K562 (cell line): ENCODE results near the gene NRXN2. TPM values are rescaled to one million over a fixed set of nuclear protein-coding genes. Genes with fewer than 3 reads are reported as not detected.
A peak's percentile ranks its signal among the peaks of the same experiment; 100 is the strongest.

Experiments used
- ATAC-seq: fragments of 200-7000 bp; cut with Tn5 transposase; 3 replicates; pipeline ENCODE4 v1.9.1; 2020; ENCODE audit warnings: moderate library complexity
- BruUV-seq: library from RNA; stranded (reverse); fragments of 400-500 nt; replicated peaks from 2 replicates; lab custom pipeline; 2021; lab: Mats Ljungman, UMichigan
- CTCF ChIA-PET: fragments of 300-600 bp; formaldehyde crosslinking; extraction: SDS; loops from one replicate; lab custom pipeline; 2021; ENCODE audit warnings: low intra/inter-chr PET ratio; lab: Yijun Ruan, JAX
- POLR2A ChIA-PET: fragments of 300-600, 350-650 bp; sonication (Branson Sonifier 250); formaldehyde crosslinking; extraction: SDS; loops from one replicate; lab custom pipeline; 2021; ENCODE audit warnings: antibody characterized with exemption, inconsistent platforms; lab: Yijun Ruan, JAX
- DNase-seq, 4 experiments: peaks; one replicate each; pipeline versions ENCODE4 v3.0.0 to v3.0.0-alpha.2; 2011 to 2018; ENCODE audit warnings: low spot score in 3 of 4, mixed read lengths in 3 of 4; ENCODE audit errors: extremely low read depth in 1 of 4
- FAIRE-seq: peaks from 2 replicates; lab custom pipeline; 2011; peaks lifted over from hg19 to GRCh38; lab: Jason Lieb, UNC
- H2AFZ ChIP-seq: 2 replicates; pipeline ENCODE4 v1.6.0; 2011; ENCODE audit warnings: low read depth, low read length, control low read depth, inconsistent platforms
- H3K27ac ChIP-seq: fragments of 200-600 bp; 3 replicates; pipeline ENCODE4 v1.8.0; 2011; ENCODE audit warnings: low read depth, mild to moderate bottlenecking, control low read depth, inconsistent platforms, low read length, moderate library complexity, mixed read lengths; ENCODE audit errors: extremely low read depth
- H3K27me3 ChIP-seq, 2 experiments: fragments of 300-600 bp in 1 of 2; 2 replicates in 1 of 2; 3 replicates in 1 of 2; pipeline versions ENCODE4 v1.6.0 to v1.8.0; 2011; ENCODE audit warnings: inconsistent platforms in 2 of 2, low read length in 2 of 2, mild to moderate bottlenecking in 1 of 2, mixed read lengths in 1 of 2, moderate library complexity in 1 of 2; ENCODE audit not compliant: control insufficient read depth in 2 of 2, insufficient read depth in 2 of 2
- H3K36me3 ChIP-seq: fragments of 300-600 bp; 3 replicates; pipeline ENCODE4 v1.8.0; 2011; ENCODE audit warnings: mild to moderate bottlenecking, low read length, inconsistent platforms; ENCODE audit not compliant: control insufficient read depth, insufficient read depth
- H3K4me1 ChIP-seq, 2 experiments: fragments of 200-600 bp in 1 of 2; replicated peaks in 1 of 2; 2 replicates in 1 of 2; 3 replicates in 1 of 2; pipeline versions ENCODE4 v1.5.1 to v1.8.0; 2011; ENCODE audit warnings: inconsistent platforms in 2 of 2, low read length in 2 of 2, mild to moderate bottlenecking in 1 of 2, mixed read lengths in 1 of 2, moderate library complexity in 1 of 2; ENCODE audit not compliant: control insufficient read depth in 2 of 2, insufficient read depth in 2 of 2
- H3K4me2 ChIP-seq: 2 replicates; pipeline ENCODE4 v1.6.1; 2011; ENCODE audit warnings: low read length, control low read depth, inconsistent platforms, mixed read lengths; ENCODE audit not compliant: insufficient read depth
- H3K4me3 ChIP-seq: fragments of 200-600 bp; sonication (generic), shearing (Covaris generic); 2 replicates; pipeline ENCODE4 v1.5.1; 2016; ENCODE audit warnings: control low read depth, inconsistent platforms
- H3K79me2 ChIP-seq: fragments of 200-600 bp; 3 replicates; pipeline ENCODE4 v1.8.0; 2011; ENCODE audit warnings: low read length, inconsistent platforms; ENCODE audit not compliant: control insufficient read depth, insufficient read depth
- H3K9ac ChIP-seq, 2 experiments: 2 replicates each; pipeline versions ENCODE4 v1.6.0 to v1.6.1; 2011; ENCODE audit warnings: low read depth in 2 of 2, low read length in 2 of 2, control low read depth in 1 of 2, inconsistent platforms in 1 of 2, mild to moderate bottlenecking in 1 of 2, mixed read lengths in 1 of 2; ENCODE audit not compliant: insufficient read depth in 1 of 2
- H3K9me1 ChIP-seq: one replicate; pipeline ENCODE4 v1.6.0; 2011; ENCODE audit warnings: inconsistent platforms, mild to moderate bottlenecking, low read length, moderate library complexity; ENCODE audit not compliant: control insufficient read depth, insufficient read depth
- H3K9me3 ChIP-seq: replicated peaks from 2 replicates; pipeline ENCODE4 v1.5.1; 2011; ENCODE audit warnings: low read depth, low read length, inconsistent platforms; ENCODE audit not compliant: control insufficient read depth, insufficient read depth
- H4K20me1 ChIP-seq: replicated peaks from 2 replicates; pipeline ENCODE4 v1.6.1; 2011; ENCODE audit warnings: low read length, inconsistent platforms, mixed read lengths; ENCODE audit not compliant: control insufficient read depth, insufficient read depth
- AFF1 ChIP-seq, 2 experiments: fragments of 450-650 bp; IDR thresholded peaks; 2 replicates each; pipeline ENCODE4 v1.6.1; 2018; ENCODE audit warnings: mild to moderate bottlenecking in 2 of 2, low read depth in 1 of 2; ENCODE audit not compliant: partially characterized antibody in 2 of 2
- CLOCK ChIP-seq: fragments of 250-450 bp; sonication (Bioruptor Pico); IDR thresholded peaks from 2 replicates; pipeline ENCODE4 v1.4.0; 2020; ENCODE audit warnings: mild to moderate bottlenecking, moderate library complexity, borderline replicate concordance
- EHMT2 ChIP-seq: fragments of 450-650 bp; IDR thresholded peaks from 2 replicates; pipeline ENCODE4 v1.6.1; 2018; ENCODE audit warnings: antibody characterized with exemption
- ELF4 ChIP-seq: fragments of 450-650 bp; formaldehyde crosslinking; IDR thresholded peaks from 2 replicates; pipeline ENCODE4 v1.4.0; 2022; ENCODE audit warnings: missing genetic modification characterization
- HDAC2 ChIP-seq: fragments of 450-650 bp; IDR thresholded peaks from 2 replicates; pipeline ENCODE4 v1.6.1; 2016; ENCODE audit warnings: mild to moderate bottlenecking
- HLTF ChIP-seq: fragments of 450-650 bp; IDR thresholded peaks from 2 replicates; pipeline ENCODE4 v1.6.1; 2016
- KLF1 ChIP-seq: fragments of 450-650 bp; IDR thresholded peaks from 2 replicates; pipeline ENCODE4 v1.6.1; 2016; ENCODE audit warnings: missing genetic modification characterization, missing compliant biosample characterization
- SIN3B ChIP-seq: fragments of 450-650 bp; IDR thresholded peaks from 2 replicates; pipeline ENCODE4 v1.6.1; 2017; ENCODE audit warnings: low read depth, mild to moderate bottlenecking, moderate library complexity
- SREBF2 ChIP-seq: sonication (generic); formaldehyde crosslinking; IDR thresholded peaks from 2 replicates; pipeline ENCODE4 v1.4.0; 2020; ENCODE audit warnings: mild to moderate bottlenecking, missing genetic modification reagents
- ZFP91 ChIP-seq: sonication (generic); formaldehyde crosslinking; IDR thresholded peaks from 2 replicates; pipeline ENCODE4 v1.8.0; 2022; ENCODE audit warnings: mild to moderate bottlenecking, missing genetic modification reagents
- ZNF436 ChIP-seq: fragments of 250-450, 450-650 bp; sonication (Bioruptor Pico); formaldehyde crosslinking; IDR thresholded peaks from 2 replicates; pipeline ENCODE4 v1.7.0; 2020; ENCODE audit warnings: mild to moderate bottlenecking
- WGBS: fragments of 100-300 bp; shearing (Covaris generic); methylation state at CpG from one replicate; pipeline ENCODE4 v1.1.6; 2016; ENCODE audit warnings: low coverage, mixed read lengths; ENCODE audit not compliant: insufficient coverage; ENCODE audit errors: missing lambda C conversion rate; 5-methylcytosine and 5-hydroxymethylcytosine counted together
- in situ Hi-C: fragments of 300-500 bp; cut with MboI; formaldehyde crosslinking; loops from 4 replicates; pipeline ENCODE4 v1.15.0; 2018; ENCODE audit warnings: inconsistent platforms, mixed read lengths
- intact Hi-C: fragments of 100-400 bp; cut with micrococcal nuclease; formaldehyde crosslinking; loops from 2 replicates; pipeline ENCODE4 v1.14.2; 2022
- polyA plus RNA-seq, 8 experiments: library from polyadenylated mRNA; depleted of rRNA in 4 of 8; stranded (reverse) in 5 of 8; unstranded in 3 of 8; fragments of >200 nt; fragmentation: Nextera tagmentation in 2 of 8; fragmentation: Illumina TruSeq in 1 of 8; extraction: Ambion mirVana in 2 of 8; extraction: Trizol in 1 of 8; gene quantifications; 2 replicates each; pipeline versions ENCODE4 v1.2.1 to v1.2.3, GENCODE V29; 2011 to 2014; ENCODE audit warnings: inconsistent platforms in 1 of 8, missing spikeins in 1 of 8
- total RNA-seq, 7 experiments: library from RNA; depleted of rRNA in 6 of 7; stranded (reverse); fragments of >200 nt in 6 of 7; fragmentation: Illumina TruSeq in 2 of 7; extraction: Trizol in 2 of 7; gene quantifications; 2 replicates each; pipeline versions ENCODE4 v1.2.1 to v1.2.3, GENCODE V29; 2011 to 2021; ENCODE audit warnings: low replicate concordance in 1 of 7

NRXN2 gene
- total and polyA plus RNA-seq, 9 of the 15 experiments (the other 6 are each of a cell fraction or from before 2014, with no cell fraction given), result 0.07 to 0.47 (median 0.15) TPM; not detected in 4

- TF ChIP-seq SREBF2, result no peak
These were observed 28.6 kb upstream of the NRXN2 start (continued) for GRCh38 chr11:64751580-64751979.

- Histone ChIP-seq H3K4me1 (peaks cover 11 to 50% of the 10 kb centered on the region in 2 experiments), H3K9me1 (no peaks in the 10 kb centered on the region), H3K27ac (no peak overlapping the region), H3K27me3 (no peaks in the 10 kb centered on the region), H3K36me3 (no peaks in the 10 kb centered on the region), H3K9ac (0 out of 4 replicates have a peak overlapping the region, but pooled peaks of 1 of the 2 experiments have one; percentile 29), H3K4me2 (no peak overlapping the region), H3K4me3 (no peak overlapping the region), H2AFZ (no peak overlapping the region), H3K79me2 (no peaks in the 10 kb centered on the region), H4K20me1 (no peaks in the 10 kb centered on the region), H3K9me3 (no peaks in the 10 kb centered on the region)
- intact Hi-C loops, result no loop called here
- no peak for FAIRE-seq
- no TSS peak for BruUV-seq
- ChIA-PET POLR2A (interaction anchor here (0.6 to 1.7 kb wide), 3 partner anchors 9 to 419 kb away, joined by 3 to 5 read pairs (median 4); partner anchors contain the start of gene SPDYC), CTCF (no interaction called here)
- WGBS, result 70% methylated on average over 9 of the region's 9 CpGs
- no peak for TF ChIP-seq AFF1 (IDR thresholded peaks at IDR 0.05; ENCODE audit: low read depth in 1 of 2, partially characterized antibody in 2 of 2)
- TF ChIP-seq EHMT2, result no peak
- TF ChIP-seq ZFP91 (CRISPR knock-in tag), result no peak
- TF ChIP-seq HDAC2, result no peak
- TF ChIP-seq KLF1, result no peak
- TF ChIP-seq ELF4 (CRISPR knock-in tag), result no peak
- TF ChIP-seq HLTF, result no peak
- no peak for TF ChIP-seq ZNF436 (CRISPR knock-in tag)
- TF ChIP-seq SIN3B, result no peak
- no peak for TF ChIP-seq CLOCK (CRISPR knock-in tag)
- ATAC-seq, result no peak
- DNase-seq, result no peak
- in situ Hi-C loops, result no loop called here
These were observed 28.1 kb upstream of the NRXN2 start for GRCh38 chr11:64751136-64751535.
